GM21360 (cell line): ENCODE results near the gene ANGEL2.
A peak's percentile ranks its signal among the peaks of the same experiment; 100 is the strongest.

Experiments
- ATAC-seq: cut with Tn5 transposase; IDR thresholded peaks from one replicate; pipeline ENCODE4 v1.9.1; 2021; ENCODE audit warnings: mild to moderate bottlenecking, moderate library complexity; ENCODE audit not compliant: unreplicated experiment

The ANGEL2 gene

GRCh38 chr1:212952641-212952976, 63.1 kb downstream of the ANGEL2 start:
- ATAC-seq = no peak

GRCh38 chr1:212951947-212952640, 63.6 kb downstream of the ANGEL2 start:
- no peak for ATAC-seq

GRCh38 chr1:212951126-212951946, 64.3 kb downstream of the ANGEL2 start:
- ATAC-seq = no peak

GRCh38 chr1:212950243-212951125, 65.2 kb downstream of the ANGEL2 start, which contains the start of gene VASH2:
VASH2 (plus strand) TSS chr1:212950541; CDS start chr1:212951543, 1,002 bp downstream.
- ATAC-seq = peak; percentile 90

GRCh38 chr1:212949771-212950170, 65.9 kb downstream of the ANGEL2 start:
- no peak for ATAC-seq

GRCh38 chr1:212946872-212947271, 68.8 kb downstream of the ANGEL2 start:
- no peak for ATAC-seq

GRCh38 chr1:212945463-212946160, 70.1 kb downstream of the ANGEL2 start:
- no peak for ATAC-seq

GRCh38 chr1:212945056-212945455, 70.6 kb downstream of the ANGEL2 start:
- no peak for ATAC-seq

GRCh38 chr1:212944229-212944901, 71.3 kb downstream of the ANGEL2 start:
- ATAC-seq = peak; percentile 62

GRCh38 chr1:212943393-212943710, 72.3 kb downstream of the ANGEL2 start:
- ATAC-seq = no peak

- ATAC-seq = no peak
These were observed 72.8 kb downstream of the ANGEL2 start for GRCh38 chr1:212942679-212943392.
